Esophagus squamous epithelium (tissue), 4 donors: Measurements from ENCODE around the gene METTL14.

Experiments
- POLR2A ChIP-seq, 4 donors: fragments of 450-650 bp; IDR thresholded peaks; one replicate each; pipeline ENCODE4 v1.6.1; 2017; ENCODE audit warnings: antibody characterized with exemption in 4 of 4, mild to moderate bottlenecking in 4 of 4, moderate library complexity in 3 of 4
- TF ChIP-seq, protein P1 (sequence below), 6 experiments: fragments of 450-650 bp in 4 of 6; fragments of 200-600 bp in 2 of 6; sonication (generic) in 2 of 6; IDR thresholded peaks; one replicate each; pipeline ENCODE4 v1.5.1; 2016 to 2019; ENCODE audit warnings: antibody characterized with exemption in 6 of 6, mild to moderate bottlenecking in 4 of 6, moderate library complexity in 4 of 6

DNA sequence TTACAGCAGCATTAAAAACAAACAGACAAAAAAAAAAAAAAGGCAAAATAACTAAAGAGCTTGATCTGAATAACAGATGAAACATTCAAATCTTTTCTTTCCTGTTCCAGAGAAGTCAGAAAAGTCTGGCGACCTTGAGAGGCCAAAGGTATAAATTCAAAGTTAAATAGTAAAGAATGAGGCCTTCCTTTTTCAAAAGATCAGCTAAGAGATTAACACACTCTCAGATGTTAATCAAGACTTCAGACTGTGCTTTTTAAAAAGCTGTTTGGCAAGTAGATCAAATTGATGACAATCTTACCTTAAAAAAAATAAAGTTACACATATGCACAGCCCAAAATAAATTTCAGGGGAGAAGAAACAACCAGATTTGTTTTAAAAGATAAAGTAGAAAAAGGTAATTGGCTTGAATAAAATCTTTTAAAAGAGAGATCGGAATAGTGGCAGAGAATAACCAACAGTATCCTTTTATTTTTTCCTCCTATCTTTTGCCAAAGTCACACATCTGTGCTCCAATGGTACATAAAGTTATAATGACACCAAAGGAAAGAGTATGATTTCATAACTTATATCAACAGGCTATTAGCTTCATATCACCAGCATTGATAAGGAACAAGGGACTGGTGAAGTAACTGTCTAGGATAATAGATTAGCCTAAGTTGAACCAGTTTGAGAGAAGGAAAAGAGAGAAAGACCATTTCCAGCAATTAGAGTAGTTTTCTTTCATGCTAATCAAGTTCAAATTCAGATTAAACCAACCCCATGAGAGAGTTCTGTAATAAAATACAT is 70.4 kb downstream of the METTL14 start:
- TF ChIP-seq, protein P1, sequence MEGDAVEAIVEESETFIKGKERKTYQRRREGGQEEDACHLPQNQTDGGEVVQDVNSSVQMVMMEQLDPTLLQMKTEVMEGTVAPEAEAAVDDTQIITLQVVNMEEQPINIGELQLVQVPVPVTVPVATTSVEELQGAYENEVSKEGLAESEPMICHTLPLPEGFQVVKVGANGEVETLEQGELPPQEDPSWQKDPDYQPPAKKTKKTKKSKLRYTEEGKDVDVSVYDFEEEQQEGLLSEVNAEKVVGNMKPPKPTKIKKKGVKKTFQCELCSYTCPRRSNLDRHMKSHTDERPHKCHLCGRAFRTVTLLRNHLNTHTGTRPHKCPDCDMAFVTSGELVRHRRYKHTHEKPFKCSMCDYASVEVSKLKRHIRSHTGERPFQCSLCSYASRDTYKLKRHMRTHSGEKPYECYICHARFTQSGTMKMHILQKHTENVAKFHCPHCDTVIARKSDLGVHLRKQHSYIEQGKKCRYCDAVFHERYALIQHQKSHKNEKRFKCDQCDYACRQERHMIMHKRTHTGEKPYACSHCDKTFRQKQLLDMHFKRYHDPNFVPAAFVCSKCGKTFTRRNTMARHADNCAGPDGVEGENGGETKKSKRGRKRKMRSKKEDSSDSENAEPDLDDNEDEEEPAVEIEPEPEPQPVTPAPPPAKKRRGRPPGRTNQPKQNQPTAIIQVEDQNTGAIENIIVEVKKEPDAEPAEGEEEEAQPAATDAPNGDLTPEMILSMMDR (IDR thresholded peaks at IDR 0.05): no peak
- TF ChIP-seq POLR2A (IDR thresholded peaks at IDR 0.05): no peak
